ENCODE measurements around the gene SND1. TPM values are rescaled to one million over a fixed set of nuclear protein-coding genes. Genes with fewer than 3 reads are reported as not detected.

SND1 gene
- total RNA-seq, 4 donors from 2014 or later = 70.8 to 141 (median 85.7) TPM

DNA sequence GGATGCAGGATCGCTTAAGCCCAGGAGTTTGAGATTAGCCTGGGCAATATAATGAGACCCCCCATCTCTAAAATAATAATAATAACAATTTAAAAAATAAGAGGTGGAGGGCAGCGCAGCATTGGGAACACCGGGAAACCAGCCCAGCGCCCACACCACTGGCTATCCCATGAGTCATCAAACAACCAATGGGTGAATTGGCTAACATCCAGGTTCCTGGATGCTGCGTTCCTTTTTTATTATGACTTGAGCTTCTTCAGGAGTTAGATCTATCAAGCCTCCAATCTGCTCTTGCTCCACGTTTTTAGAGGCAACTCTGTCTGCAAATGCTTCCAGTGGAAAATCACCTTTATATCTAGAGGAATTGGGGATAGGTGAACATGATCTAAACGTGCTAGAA is 389.2 kb downstream of the SND1 start:
- H3K36me3 ChIP-seq = no peaks in the 10 kb centered on the region
- 47 to 55% methylated on average over 7 of the region's 7 CpGs for WGBS, 2 donors
- no peaks in the 10 kb centered on the region for H3K9me3 ChIP-seq
- no peaks in the 10 kb centered on the region for H3K27me3 ChIP-seq
- no peak overlapping the region for H3K27ac ChIP-seq
- peak in 1 of 2 donors; percentile 21 for DNase-seq (ENCODE audit: low spot score in 2 of 2)
- H3K4me1 ChIP-seq = peaks cover 0 to 15% (median 7%) of the 10 kb centered on the region in 4 donors
- H3K4me3 ChIP-seq = no peak overlapping the region
- TF ChIP-seq EP300 (IDR thresholded peaks at IDR 0.05) (no peak), POLR2A (IDR thresholded peaks at IDR 0.05) (no peak)
- TF ChIP-seq, protein P1, sequence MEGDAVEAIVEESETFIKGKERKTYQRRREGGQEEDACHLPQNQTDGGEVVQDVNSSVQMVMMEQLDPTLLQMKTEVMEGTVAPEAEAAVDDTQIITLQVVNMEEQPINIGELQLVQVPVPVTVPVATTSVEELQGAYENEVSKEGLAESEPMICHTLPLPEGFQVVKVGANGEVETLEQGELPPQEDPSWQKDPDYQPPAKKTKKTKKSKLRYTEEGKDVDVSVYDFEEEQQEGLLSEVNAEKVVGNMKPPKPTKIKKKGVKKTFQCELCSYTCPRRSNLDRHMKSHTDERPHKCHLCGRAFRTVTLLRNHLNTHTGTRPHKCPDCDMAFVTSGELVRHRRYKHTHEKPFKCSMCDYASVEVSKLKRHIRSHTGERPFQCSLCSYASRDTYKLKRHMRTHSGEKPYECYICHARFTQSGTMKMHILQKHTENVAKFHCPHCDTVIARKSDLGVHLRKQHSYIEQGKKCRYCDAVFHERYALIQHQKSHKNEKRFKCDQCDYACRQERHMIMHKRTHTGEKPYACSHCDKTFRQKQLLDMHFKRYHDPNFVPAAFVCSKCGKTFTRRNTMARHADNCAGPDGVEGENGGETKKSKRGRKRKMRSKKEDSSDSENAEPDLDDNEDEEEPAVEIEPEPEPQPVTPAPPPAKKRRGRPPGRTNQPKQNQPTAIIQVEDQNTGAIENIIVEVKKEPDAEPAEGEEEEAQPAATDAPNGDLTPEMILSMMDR (IDR thresholded peaks at IDR 0.05) = no peak

DNA sequence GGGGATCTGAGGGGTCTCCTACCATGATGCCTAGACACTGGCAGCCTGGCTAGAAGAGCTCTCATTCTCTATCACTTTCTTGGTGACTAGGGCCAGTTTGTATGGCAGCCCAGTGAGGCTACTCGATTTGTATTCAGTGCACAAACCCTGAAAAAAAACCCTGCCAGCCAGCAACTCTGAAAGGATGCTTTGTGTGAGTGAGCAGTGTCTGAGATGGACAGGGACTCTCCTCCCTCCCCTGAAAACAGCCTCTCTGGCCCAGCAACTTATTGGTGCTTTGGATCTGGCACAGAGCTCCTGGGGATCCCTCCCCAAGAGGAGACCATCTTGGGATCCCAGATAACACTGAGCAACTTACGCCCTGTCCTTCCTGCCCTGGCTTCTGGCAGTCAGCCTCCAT is 390.0 kb downstream of the SND1 start:
- 48 to 63% methylated on average over 2 of the region's 2 CpGs for WGBS, 2 donors
- no peak for DNase-seq (ENCODE audit: low spot score in 2 of 2)
- TF ChIP-seq POLR2A (IDR thresholded peaks at IDR 0.05) = no peak
- Histone ChIP-seq H3K9me3 (no peaks in the 10 kb centered on the region), H3K27ac (no peak overlapping the region), H3K27me3 (no peaks in the 10 kb centered on the region), H3K4me3 (no peak overlapping the region), H3K4me1 (peaks cover 0 to 15% (median 7%) of the 10 kb centered on the region in 4 donors), H3K36me3 (no peaks in the 10 kb centered on the region)

GRCh38 chr7:128044064-128044463 is 392.1 kb downstream of the SND1 start:
- no peaks in the 10 kb centered on the region for H3K9me3 ChIP-seq
- no peaks in the 10 kb centered on the region for H3K36me3 ChIP-seq
- H3K4me1 ChIP-seq = peaks cover 0 to 15% (median 7%) of the 10 kb centered on the region in 4 donors
- TF ChIP-seq POLR2A (IDR thresholded peaks at IDR 0.05) (no peak), EP300 (IDR thresholded peaks at IDR 0.05) (no peak)
- TF ChIP-seq, protein P1 (IDR thresholded peaks at IDR 0.05) = no peak
- 79 to 82% methylated on average over 5 of the region's 5 CpGs for WGBS, 2 donors
- no peak for DNase-seq (ENCODE audit: low spot score in 2 of 2)
- no peak overlapping the region for H3K27ac ChIP-seq
- no peak overlapping the region for H3K4me3 ChIP-seq
- no peaks in the 10 kb centered on the region for H3K27me3 ChIP-seq

DNA sequence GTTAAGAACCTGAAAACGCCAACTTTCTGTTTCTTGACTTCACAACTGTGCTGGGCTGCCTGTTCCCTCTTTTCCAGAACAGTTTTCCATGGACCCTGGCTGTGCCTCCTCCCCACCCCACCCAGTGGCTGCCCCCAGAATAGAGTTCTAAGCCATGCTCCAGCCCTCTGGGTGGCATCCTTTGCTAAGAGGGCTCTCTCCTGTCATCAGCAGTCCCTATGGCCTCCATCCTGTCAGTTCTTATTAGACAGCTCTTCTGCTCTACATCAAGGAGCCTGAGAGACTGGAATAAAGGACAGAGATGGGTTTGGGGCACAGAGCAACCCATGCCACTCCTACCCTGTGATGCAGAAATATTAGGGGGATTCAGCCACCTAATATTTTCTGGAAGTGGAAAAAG is 393.2 kb downstream of the SND1 start:
- WGBS, 2 donors = 79 to 81% methylated on average over 1 of the region's 1 CpG

GRCh38 chr7:128045766-128046165 is 393.8 kb downstream of the SND1 start:
- peaks cover 0 to 11% (median 5%) of the 10 kb centered on the region in 4 donors for H3K4me1 ChIP-seq
- H3K9me3 ChIP-seq = no peaks in the 10 kb centered on the region
- no peaks in the 10 kb centered on the region for H3K27me3 ChIP-seq
- no peaks in the 10 kb centered on the region for H3K36me3 ChIP-seq
- H3K4me3 ChIP-seq = no peak overlapping the region
- DNase-seq (ENCODE audit: low spot score in 2 of 2) = no peak
- no peak overlapping the region for H3K27ac ChIP-seq
- WGBS, 2 donors = 78 to 94% methylated on average over 1 of the region's 1 CpG
- TF ChIP-seq, protein P1 (IDR thresholded peaks at IDR 0.05) = no peak
- TF ChIP-seq POLR2A (IDR thresholded peaks at IDR 0.05) (no peak), EP300 (IDR thresholded peaks at IDR 0.05) (no peak)

More for the DNA sequence above, 393.2 kb downstream of the SND1 start:
- H3K4me3 ChIP-seq = no peak overlapping the region
- no peak overlapping the region for H3K27ac ChIP-seq
- no peaks in the 10 kb centered on the region for H3K27me3 ChIP-seq
- TF ChIP-seq, protein P1 (IDR thresholded peaks at IDR 0.05) = no peak
- TF ChIP-seq EP300 (IDR thresholded peaks at IDR 0.05) (no peak), POLR2A (IDR thresholded peaks at IDR 0.05) (no peak)
- no peaks in the 10 kb centered on the region for H3K36me3 ChIP-seq
- no peaks in the 10 kb centered on the region for H3K9me3 ChIP-seq
- DNase-seq (ENCODE audit: low spot score in 2 of 2) = no peak
- peaks cover 0 to 15% (median 7%) of the 10 kb centered on the region in 4 donors for H3K4me1 ChIP-seq

DNA sequence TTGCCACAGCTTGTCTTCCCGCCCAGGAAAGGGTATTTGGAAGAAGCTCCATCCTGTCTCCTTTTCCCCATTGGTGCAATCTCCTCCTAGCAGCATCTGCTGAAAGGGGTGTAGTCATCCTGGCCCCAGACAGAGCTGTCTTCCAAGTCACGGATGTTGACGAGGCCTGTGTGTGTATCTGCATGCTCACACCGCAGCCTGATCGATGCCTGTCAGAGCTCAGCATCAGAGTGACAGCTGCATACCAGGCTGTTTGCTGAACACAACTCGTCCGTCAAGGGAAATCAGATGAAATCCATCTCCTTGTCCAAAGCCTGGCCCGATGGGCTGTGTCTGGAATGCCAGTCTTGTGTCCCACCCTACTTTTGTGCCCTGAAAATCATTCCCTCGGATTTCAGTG is 400.4 kb downstream of the SND1 start:
- H3K27me3 ChIP-seq = no peaks in the 10 kb centered on the region
- DNase-seq (ENCODE audit: low spot score in 2 of 2) = no peak
- WGBS, 2 donors = 91 to 94% methylated on average over 9 of the region's 9 CpGs
- TF ChIP-seq EP300 (IDR thresholded peaks at IDR 0.05) (no peak), POLR2A (IDR thresholded peaks at IDR 0.05) (no peak)
- TF ChIP-seq, protein P1 (IDR thresholded peaks at IDR 0.05) = no peak
- no peaks in the 10 kb centered on the region for H3K36me3 ChIP-seq
- no peak overlapping the region for H3K4me3 ChIP-seq
- no peaks in the 10 kb centered on the region for H3K4me1 ChIP-seq
- H3K27ac ChIP-seq = no peak overlapping the region
- no peaks in the 10 kb centered on the region for H3K9me3 ChIP-seq
